NCI-H69 (cell line): ENCODE measurements around the gene DDX56.

Experiments
- DNase-seq: peaks from one replicate; lab custom pipeline; 2025; lab: John Stamatoyannopoulos, UW

Gene DDX56

GRCh38 chr7:44595934-44596635 is 22.4 kb upstream of the DDX56 start:
- DNase-seq = no peak

DNA sequence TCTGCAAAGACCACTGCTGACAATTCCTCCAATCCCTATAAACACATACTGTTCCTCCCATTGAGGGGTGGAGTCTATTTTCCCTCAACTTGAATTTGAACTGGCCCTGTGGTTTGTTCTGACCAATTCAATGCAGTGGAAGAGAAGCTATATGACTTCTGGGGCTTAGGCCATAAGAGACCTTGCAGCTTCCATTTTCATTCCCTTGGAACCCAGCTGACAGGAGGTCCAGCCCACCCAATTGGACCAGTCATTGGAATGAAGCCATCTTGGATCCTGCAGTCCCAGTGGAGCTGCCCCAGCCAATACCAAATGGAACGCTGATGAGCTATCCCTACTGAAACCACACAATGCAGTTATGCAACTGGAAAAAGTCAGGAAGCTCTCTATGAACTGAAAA is 17.2 kb upstream of the DDX56 start:
- no peak for DNase-seq

GRCh38 chr7:44587843-44588711 is 14.4 kb upstream of the DDX56 start:
- DNase-seq = peak; percentile 62

DNA sequence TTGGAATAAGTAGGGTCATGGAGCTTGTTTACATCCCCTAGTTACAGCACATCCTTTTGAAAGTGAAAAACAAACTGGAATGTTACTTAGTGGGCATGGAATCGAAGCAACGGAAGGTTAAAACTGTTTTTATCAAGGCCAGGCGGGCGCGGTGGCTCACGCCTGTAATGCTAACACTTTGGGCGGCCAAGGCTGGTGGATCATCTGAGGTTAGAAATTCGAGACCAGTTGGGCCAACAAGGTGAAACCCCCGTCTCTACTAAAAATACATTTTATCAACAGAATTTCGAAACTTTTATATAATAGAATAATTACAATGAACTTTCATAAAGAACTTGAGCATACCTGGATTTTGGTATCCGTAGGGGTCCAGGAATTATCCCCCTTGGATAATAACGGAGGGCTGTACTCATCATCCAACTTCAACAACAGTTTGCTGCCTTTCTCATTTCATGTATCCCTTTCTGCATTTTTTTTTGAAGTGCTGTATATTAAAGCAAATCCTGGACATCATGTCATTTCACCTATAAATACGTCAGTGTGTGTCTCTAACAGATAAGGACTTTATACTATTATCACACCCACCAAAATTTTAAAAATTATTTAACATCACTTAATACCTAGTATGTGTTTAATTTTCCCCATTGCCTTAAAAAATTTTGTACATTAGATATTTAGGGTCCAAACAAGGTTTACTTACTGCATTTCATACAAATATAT is 9.6 kb upstream of the DDX56 start:
- no peak for DNase-seq

GRCh38 chr7:44581879-44582603 is 8.3 kb upstream of the DDX56 start, which contains the start of gene TMED4:
TMED4 (minus strand) TSS chr7:44582231; CDS start chr7:44582206, 25 bp downstream.
- DNase-seq = peak; percentile 99

DNA sequence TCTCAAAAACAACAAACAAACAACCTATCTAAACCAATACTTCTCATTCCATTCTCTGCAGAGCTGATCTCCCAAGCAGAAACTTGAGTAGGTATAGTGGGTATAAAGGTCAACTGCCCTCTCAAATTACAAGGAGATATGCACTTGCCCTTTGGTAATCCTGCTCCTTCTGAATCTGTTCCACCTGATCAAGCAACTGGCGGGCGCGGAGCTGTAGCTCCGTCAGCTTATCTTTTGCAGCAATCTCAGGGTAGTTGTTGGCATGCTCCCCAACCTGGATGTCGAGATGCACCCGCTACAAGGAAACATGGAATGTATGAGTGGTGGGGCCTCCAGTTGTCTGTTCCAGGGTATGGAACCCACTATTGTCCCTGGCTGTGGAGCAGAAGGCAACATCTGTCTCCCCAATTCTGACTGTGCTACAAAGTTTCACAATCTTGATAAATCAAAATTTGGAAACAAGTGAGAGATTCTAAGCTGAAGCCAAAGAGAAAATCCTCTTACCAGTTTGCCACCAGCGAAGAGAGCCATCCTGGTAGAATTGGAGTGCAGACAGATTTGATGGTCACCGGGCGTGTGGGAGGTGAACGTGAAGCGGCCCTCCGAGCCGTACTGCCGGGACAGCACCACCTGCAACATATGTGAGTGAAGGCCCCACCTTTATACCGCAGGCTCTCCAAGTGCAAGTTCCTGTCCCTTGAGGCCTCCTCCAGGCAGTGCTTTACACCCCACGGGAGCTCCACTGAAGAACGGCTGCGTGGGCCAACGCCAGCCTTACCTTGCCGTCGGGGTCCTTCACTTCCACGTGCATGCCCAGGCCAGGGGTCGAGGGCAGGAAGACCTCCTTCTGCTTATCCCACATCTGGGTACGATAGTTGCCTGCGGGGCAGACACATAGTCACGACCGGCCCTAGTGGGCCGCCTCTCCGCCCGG is 7.5 kb upstream of the DDX56 start:
- peak; percentile 71 for DNase-seq

- DNase-seq = no peak
Measured at GRCh38 chr7:44576228-44576627, 2.5 kb upstream of the DDX56 start.

DNA sequence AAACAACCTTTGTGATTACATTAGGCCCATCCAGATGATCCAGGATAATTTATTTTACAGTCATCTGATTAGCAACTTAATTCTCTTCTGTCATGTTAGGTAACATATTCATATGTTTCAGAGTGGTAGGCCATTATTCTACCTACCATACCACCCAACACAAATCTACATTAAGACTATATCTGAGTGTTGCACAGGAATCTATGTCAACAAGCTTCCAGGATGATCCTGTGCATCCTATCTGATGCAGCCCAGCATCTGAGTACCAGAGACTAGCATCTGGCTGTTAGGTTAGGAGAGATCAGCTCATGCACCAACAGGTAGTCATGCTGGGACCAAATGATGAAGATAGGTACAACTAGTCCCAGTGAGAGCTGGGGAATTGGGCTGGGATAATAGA is 1.3 kb upstream of the DDX56 start:
- DNase-seq = no peak

DNA sequence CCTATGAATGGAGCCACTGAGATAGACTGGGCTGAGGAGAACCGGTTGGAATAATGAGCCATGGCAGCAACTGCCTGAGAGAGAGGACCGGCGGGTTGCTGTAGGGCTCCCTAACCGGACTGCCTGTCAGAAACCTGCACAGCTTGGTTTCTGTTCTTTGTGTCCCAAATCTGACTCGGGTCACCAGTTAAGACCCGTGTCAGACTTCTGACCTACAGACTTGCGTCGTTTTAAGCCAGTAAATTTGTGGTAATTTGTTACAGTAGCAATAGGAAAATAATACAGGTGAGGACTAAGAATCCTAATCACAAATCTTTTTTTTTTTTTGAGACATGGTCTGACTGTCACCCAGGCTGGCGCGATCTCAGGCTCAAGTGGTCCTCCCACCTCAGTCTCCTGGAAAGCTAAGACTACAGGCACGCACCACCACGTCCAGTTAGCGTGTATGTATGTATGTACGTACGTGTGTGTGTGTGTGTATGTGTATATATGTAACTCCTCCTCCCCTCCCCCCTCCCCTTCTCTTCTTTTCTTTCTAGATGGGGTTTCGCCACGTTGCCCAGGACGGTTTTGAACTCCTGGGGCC is 672 bp upstream of the DDX56 start:
- DNase-seq = no peak

DNA sequence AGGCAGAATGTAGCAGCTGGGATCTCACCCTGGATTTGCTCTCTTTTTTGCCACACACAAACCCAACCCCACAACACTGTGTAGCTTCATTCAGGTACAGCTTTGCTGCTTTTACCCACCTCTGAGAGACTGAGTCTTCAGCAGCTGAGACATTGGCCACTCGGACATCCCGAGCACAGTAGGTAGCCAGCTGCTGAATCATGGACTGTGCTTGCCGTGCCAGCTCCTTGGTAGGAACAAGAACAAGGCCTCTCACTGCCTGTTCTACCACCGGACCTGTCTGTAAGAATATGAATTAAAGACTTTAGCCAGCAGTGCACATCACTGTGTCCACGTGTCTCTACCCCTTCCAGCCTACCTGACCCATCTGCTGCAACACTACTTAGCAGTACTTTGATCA is 937 bp downstream of the DDX56 start:
- no peak for DNase-seq

DNA sequence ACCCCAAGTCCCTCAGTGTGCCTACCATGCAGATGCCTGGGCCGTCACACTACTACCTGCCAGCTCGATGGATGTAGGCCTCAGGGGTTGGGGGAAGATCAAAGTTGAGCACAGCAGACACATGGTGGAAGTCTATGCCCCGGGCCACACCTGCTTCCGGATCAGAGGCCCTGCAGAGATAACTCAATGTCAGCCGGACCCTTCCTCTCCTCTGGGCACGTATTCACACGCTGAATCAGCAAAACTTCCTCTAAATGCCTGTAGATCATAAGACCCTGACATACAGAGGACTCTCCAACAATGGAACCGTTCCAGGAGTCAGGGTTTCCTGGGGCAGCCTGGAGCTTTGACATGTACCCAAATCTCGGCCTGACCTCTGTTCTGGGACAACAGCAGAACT is 3.7 kb downstream of the DDX56 start:
- DNase-seq = no peak

GRCh38 chr7:44568771-44569560 is 4.7 kb downstream of the DDX56 start:
- DNase-seq = no peak

DNA sequence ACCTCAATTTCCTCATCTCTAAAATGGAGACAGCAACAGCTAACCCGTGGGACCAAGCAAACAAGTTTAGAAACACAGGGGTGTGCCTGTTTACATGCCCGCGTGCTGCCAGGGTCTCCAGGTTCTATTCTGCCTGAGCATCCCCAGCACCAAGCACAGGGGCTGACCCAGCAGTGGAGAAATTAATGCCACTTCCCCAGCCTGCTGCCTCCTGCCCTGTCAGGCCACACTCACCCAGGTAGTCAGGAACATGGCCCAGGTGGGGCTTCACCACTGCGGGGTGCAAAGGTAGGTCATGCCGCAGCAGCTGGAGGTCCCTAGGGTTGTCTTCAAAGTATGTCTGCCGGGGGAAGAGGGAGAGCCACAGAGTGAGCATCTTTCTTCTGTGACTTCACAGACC is 5.8 kb downstream of the DDX56 start:
- DNase-seq = no peak

DNA sequence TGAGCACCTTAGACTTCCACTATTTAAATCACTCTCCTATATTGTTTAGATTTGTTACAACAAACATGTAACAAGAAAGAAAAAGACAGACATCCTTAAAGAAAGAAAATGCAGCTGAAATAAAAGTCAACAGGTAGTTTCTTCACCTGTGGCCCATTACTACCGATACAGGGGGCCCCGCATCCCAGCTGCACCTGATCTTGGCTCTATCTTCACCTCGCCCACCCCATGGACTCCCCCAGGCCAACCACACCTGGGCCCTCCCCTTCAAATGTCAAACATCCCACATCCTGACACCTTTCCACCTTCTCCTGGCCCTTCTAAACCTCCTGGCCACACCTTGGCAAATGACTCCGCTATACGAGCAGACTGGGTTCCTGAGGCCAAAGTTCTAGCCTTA is 7.0 kb downstream of the DDX56 start:
- DNase-seq = no peak

- DNase-seq = peak; percentile 45
Measured at GRCh38 chr7:44565795-44566559, 7.7 kb downstream of the DDX56 start.

DNA sequence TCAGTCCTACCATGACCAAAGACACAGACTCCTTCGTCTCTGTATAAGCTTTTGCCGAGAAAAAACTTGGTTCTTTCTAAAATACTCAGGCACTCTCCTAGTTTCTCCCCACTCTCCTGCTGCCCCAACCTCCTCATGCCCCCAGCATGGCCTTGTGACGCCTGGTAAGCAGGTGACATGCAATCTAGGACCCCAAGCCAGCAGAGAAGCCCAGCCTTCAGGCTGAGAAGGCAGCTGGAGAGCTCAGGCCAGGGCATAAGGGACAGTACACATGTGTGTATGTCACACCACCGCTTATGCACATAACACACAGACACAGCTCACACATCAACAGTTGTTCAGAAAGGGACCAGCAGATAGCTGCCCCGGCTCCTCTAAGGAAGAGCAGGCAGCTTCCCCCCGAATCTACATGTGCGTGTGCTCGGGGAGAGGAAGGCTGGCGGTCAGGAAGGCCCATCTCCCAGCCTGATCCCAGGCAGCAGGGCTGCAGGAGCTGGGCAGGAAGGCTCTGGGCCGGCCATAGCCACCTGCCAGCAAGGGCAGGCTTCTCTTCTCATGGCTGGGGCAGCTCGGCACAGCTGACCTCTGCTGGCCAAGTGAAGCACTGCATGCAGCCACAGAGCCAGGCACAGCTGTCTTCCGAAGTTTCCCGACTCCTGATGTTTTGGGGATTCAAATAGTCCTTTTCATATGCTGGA is 8.5 kb downstream of the DDX56 start:
- DNase-seq = peak; percentile 61

DNA sequence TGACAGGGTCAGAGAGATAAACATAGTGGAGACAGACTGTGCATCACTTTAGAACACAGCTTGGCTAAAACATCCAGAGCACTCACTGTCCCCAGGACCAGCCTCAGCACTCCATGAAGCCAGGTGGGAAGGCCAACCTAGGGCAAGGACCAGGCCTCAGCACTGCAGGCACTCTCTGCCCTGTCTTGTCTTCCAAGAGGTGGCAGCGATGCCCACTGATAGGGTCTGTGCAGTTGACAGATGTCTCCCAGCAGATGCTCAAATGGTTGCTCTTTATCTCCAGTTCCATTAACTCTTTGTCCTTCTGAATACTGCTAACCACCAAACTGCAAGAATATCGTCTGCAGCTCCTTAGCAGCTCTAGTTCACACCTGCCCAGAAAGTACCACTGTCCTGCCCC is 9.1 kb downstream of the DDX56 start:
- DNase-seq = no peak

DNA sequence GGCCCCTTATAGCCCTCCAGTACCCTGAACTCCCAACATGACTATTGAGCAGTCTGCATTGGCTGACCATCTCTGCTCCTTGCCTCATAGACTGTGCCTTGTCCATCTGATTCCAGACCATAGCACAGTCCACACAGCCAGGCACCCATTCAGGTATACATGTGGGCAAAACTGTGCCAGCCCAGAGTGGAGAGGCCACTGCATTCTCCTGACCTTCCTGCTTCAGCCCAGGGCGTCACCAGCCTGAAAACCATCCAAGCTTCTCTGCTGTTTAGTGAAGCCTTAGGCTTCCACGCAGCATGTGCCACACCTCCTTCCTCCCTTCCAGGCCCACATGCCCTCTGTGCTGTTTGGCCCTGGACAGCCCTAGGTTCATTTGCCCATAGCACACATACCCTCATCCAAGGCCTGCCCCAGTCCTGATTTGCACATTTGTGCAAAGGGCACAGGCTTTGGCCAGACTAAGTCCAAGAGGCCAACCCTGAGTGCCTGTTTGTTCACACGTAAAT is 10.5 kb downstream of the DDX56 start:
- DNase-seq = no peak
